HepG2 (cell line): ENCODE results near the gene METTL21C. TPM values are rescaled to one million over a fixed set of nuclear protein-coding genes. Genes with fewer than 3 reads are reported as not detected.

Experiments
- ATAC-seq: fragments of 200-7000 bp; cut with Tn5 transposase; 3 replicates; pipeline ENCODE4 v1.9.1; 2020; ENCODE audit warnings: mild to moderate bottlenecking, moderate library complexity
- BruUV-seq: library from RNA; stranded (reverse); fragments of 400-500 nt; replicated peaks from 2 replicates; lab custom pipeline; 2021; lab: Mats Ljungman, UMichigan
- CTCF ChIA-PET: fragments of 300-600 bp; formaldehyde crosslinking; extraction: SDS; loops from one replicate; lab custom pipeline; 2021; ENCODE audit warnings: low total read pairs, inconsistent platforms, low intra/inter-chr PET ratio; lab: Yijun Ruan, JAX
- POLR2A ChIA-PET: fragments of 350-600 bp; sonication (Branson Sonifier 250); formaldehyde crosslinking; loops from one replicate; lab custom pipeline; 2020; ENCODE audit warnings: antibody characterized with exemption, inconsistent platforms; lab: Yijun Ruan, JAX
- DNase-seq: peaks from one replicate; pipeline ENCODE4 v3.0.0-alpha.2; 2015; ENCODE audit warnings: low spot score
- FAIRE-seq: peaks from 3 replicates; lab custom pipeline; 2011; peaks lifted over from hg19 to GRCh38; lab: Jason Lieb, UNC
- H2AFZ ChIP-seq: one replicate; pipeline ENCODE4 v1.6.1; 2011; ENCODE audit warnings: low read length, inconsistent platforms
- H3K27ac ChIP-seq: fragments of 300-600 bp; 3 replicates; pipeline ENCODE4 v1.8.0; 2011; ENCODE audit warnings: mixed run types, mild to moderate bottlenecking, mixed read lengths, low read length, inconsistent platforms; ENCODE audit not compliant: insufficient read depth; ENCODE audit errors: extremely low read length
- H3K27me3 ChIP-seq, 2 experiments: fragments of 200-600 bp in 1 of 2; 2 replicates in 1 of 2; 3 replicates in 1 of 2; pipeline versions ENCODE4 v1.6.0 to v1.8.0; 2011; ENCODE audit warnings: low read length in 2 of 2, mild to moderate bottlenecking in 2 of 2, moderate library complexity in 2 of 2, inconsistent platforms in 1 of 2; ENCODE audit not compliant: insufficient read depth in 2 of 2, control insufficient read depth in 1 of 2
- H3K36me3 ChIP-seq, 2 experiments: fragments of 200-600 bp in 1 of 2; replicated peaks in 1 of 2; 2 replicates in 1 of 2; 3 replicates in 1 of 2; pipeline versions ENCODE4 v1.5.1 to v1.8.0; 2011; ENCODE audit warnings: low read length in 2 of 2, inconsistent platforms in 1 of 2; ENCODE audit not compliant: insufficient read depth in 2 of 2, control insufficient read depth in 1 of 2
- H3K4me1 ChIP-seq: 2 replicates; pipeline ENCODE4 v1.5.1; 2012; ENCODE audit warnings: low read length, inconsistent platforms; ENCODE audit not compliant: insufficient read depth
- H3K4me2 ChIP-seq: 2 replicates; pipeline ENCODE4 v1.6.0; 2011; ENCODE audit warnings: low read depth, low read length, inconsistent platforms
- H3K4me3 ChIP-seq, 3 experiments: fragments of 200-600 bp in 1 of 3; sonication (generic), shearing (Covaris generic) in 1 of 3; replicated peaks in 1 of 3; 2 replicates each; pipeline ENCODE4 v1.5.1; 2011 to 2016; ENCODE audit warnings: low read length in 3 of 3, inconsistent platforms in 2 of 3, low read depth in 2 of 3, mild to moderate bottlenecking in 2 of 3, control low read depth in 1 of 3, mixed read lengths in 1 of 3; ENCODE audit not compliant: insufficient read depth in 1 of 3
- H3K79me2 ChIP-seq: one replicate; pipeline ENCODE4 v1.6.1; 2011; ENCODE audit warnings: low read length, inconsistent platforms; ENCODE audit not compliant: insufficient read depth
- H3K9ac ChIP-seq: 2 replicates; pipeline ENCODE4 v1.6.0; 2011; ENCODE audit warnings: mild to moderate bottlenecking, low read depth, low read length, inconsistent platforms; ENCODE audit not compliant: insufficient read depth
- H3K9me3 ChIP-seq: 2 replicates; pipeline ENCODE4 v1.5.1; 2012; ENCODE audit warnings: mild to moderate bottlenecking, low read length
- H4K20me1 ChIP-seq: 2 replicates; pipeline ENCODE4 v1.6.0; 2011; ENCODE audit warnings: inconsistent platforms, mild to moderate bottlenecking, low read length, moderate library complexity; ENCODE audit not compliant: insufficient read depth
- CCDC6 ChIP-seq: sonication (generic); formaldehyde crosslinking; IDR thresholded peaks from 2 replicates; pipeline ENCODE4 v1.8.1; 2022; ENCODE audit warnings: mild to moderate bottlenecking, missing genetic modification reagents, moderate library complexity
- HMG20A ChIP-seq: IDR thresholded peaks from 2 replicates; pipeline ENCODE4 v1.6.1; 2016; ENCODE audit warnings: borderline replicate concordance
- KDM3A ChIP-seq: IDR thresholded peaks from 2 replicates; pipeline ENCODE4 v1.6.1; 2018; ENCODE audit warnings: low read depth, missing compliant biosample characterization
- MEIS2 ChIP-seq: sonication (generic); formaldehyde crosslinking; IDR thresholded peaks from 2 replicates; pipeline ENCODE4 v1.9.0; 2021; ENCODE audit warnings: mild to moderate bottlenecking, missing genetic modification reagents
- ZC3H13 ChIP-seq: sonication (generic); formaldehyde crosslinking; IDR thresholded peaks from 2 replicates; pipeline ENCODE4 v1.8.1; 2023; ENCODE audit warnings: mild to moderate bottlenecking, missing genetic modification reagents, moderate library complexity
- ZNF44 ChIP-seq: sonication (generic); formaldehyde crosslinking; IDR thresholded peaks from 2 replicates; pipeline ENCODE4 v1.5.1; 2020; ENCODE audit warnings: mild to moderate bottlenecking, missing genetic modification reagents
- ZNF510 ChIP-seq: sonication (generic); formaldehyde crosslinking; IDR thresholded peaks from 2 replicates; pipeline ENCODE4 v1.4.0; 2020; ENCODE audit warnings: low read depth, mild to moderate bottlenecking, missing genetic modification reagents
- ZNF784 ChIP-seq: sonication (generic); formaldehyde crosslinking; IDR thresholded peaks from 2 replicates; pipeline ENCODE4 v1.5.1; 2020; ENCODE audit warnings: missing genetic modification reagents, mild to moderate bottlenecking, borderline replicate concordance
- WGBS: methylation state at CpG from one replicate; pipeline ENCODE4 v1.1.6; 2017; ENCODE audit warnings: low lambda C conversion rate; 5-methylcytosine and 5-hydroxymethylcytosine counted together
- in situ Hi-C: cut with HindIII; loops from 2 replicates; pipeline ENCODE4 v1.10.0; 2017; ENCODE audit warnings: low pct_unique_long_range_greater_than_20kb; ENCODE audit not compliant: extremely low pct_ligation_motif_present
- intact Hi-C: fragments of 100-400 bp; cut with micrococcal nuclease; formaldehyde crosslinking; loops from one replicate; pipeline ENCODE4 v1.10.0; 2022; ENCODE audit not compliant: unreplicated experiment
- polyA plus RNA-seq, 8 experiments: library from polyadenylated mRNA; depleted of rRNA in 3 of 8; stranded (reverse) in 7 of 8; unstranded in 1 of 8; fragments of >200 nt; fragmentation: Illumina TruSeq in 4 of 8; extraction: Trizol in 4 of 8; gene quantifications; 2 replicates each; pipeline versions ENCODE4 v1.2.1 to v1.2.3, GENCODE V29; 2011 to 2016; ENCODE audit warnings: low read depth in 4 of 8, missing spikeins in 1 of 8, mixed read lengths in 1 of 8; ENCODE audit not compliant: insufficient read depth in 1 of 8
- total RNA-seq, 5 experiments: library from RNA; depleted of rRNA; stranded (reverse); fragments of >200 nt; fragmentation: Illumina TruSeq; extraction: Trizol; gene quantifications; 2 replicates each; pipeline ENCODE4 v1.2.3, GENCODE V29; 2016; ENCODE audit warnings: low read depth in 1 of 5
- TF ChIP-seq, protein P1 (sequence below): sonication (generic); formaldehyde crosslinking; IDR thresholded peaks from 2 replicates; pipeline ENCODE4 v1.5.1; 2020; ENCODE audit warnings: mild to moderate bottlenecking, missing genetic modification reagents, borderline replicate concordance

METTL21C gene
- total and polyA plus RNA-seq, 2 of the 13 experiments (the other 11 are each of a cell fraction or from before 2014, with no cell fraction given) = not detected

DNA sequence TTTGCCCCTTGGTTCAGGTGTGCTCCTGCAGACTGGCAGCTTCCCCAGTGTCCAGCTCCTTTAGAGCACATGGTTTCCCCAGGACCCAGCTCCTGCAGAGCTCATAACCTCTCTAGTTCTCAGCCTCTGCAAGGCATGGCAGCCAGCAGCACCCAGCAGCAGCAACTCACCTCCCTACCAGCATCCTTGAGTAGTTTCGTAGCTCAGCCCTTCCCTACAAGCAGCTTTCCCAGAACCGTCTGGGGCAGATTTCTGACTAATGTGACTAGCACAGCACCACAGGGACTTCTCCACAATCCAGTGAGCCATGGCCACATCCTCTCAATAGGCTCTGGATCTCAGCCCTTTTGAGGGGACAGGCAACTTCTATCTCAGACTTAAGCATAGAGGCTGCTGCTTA lies 14.1 kb upstream of the METTL21C start:
- no peak for DNase-seq
- Histone ChIP-seq H3K9me3 (no peaks in the 10 kb centered on the region), H3K4me1 (no peaks in the 10 kb centered on the region)
- no peak for TF ChIP-seq HMG20A (CRISPR knock-in tag)
- TF ChIP-seq ZNF510 = no peak
- TF ChIP-seq ZNF784 (CRISPR knock-in tag) = no peak
- TF ChIP-seq KDM3A (CRISPR knock-in tag) = no peak
- TF ChIP-seq MEIS2 (CRISPR knock-in tag) = no peak
- no peak for TF ChIP-seq ZNF44
- no peak for TF ChIP-seq ZC3H13 (CRISPR knock-in tag)
- no peak for TF ChIP-seq CCDC6 (CRISPR knock-in tag)
- TF ChIP-seq, protein P1, sequence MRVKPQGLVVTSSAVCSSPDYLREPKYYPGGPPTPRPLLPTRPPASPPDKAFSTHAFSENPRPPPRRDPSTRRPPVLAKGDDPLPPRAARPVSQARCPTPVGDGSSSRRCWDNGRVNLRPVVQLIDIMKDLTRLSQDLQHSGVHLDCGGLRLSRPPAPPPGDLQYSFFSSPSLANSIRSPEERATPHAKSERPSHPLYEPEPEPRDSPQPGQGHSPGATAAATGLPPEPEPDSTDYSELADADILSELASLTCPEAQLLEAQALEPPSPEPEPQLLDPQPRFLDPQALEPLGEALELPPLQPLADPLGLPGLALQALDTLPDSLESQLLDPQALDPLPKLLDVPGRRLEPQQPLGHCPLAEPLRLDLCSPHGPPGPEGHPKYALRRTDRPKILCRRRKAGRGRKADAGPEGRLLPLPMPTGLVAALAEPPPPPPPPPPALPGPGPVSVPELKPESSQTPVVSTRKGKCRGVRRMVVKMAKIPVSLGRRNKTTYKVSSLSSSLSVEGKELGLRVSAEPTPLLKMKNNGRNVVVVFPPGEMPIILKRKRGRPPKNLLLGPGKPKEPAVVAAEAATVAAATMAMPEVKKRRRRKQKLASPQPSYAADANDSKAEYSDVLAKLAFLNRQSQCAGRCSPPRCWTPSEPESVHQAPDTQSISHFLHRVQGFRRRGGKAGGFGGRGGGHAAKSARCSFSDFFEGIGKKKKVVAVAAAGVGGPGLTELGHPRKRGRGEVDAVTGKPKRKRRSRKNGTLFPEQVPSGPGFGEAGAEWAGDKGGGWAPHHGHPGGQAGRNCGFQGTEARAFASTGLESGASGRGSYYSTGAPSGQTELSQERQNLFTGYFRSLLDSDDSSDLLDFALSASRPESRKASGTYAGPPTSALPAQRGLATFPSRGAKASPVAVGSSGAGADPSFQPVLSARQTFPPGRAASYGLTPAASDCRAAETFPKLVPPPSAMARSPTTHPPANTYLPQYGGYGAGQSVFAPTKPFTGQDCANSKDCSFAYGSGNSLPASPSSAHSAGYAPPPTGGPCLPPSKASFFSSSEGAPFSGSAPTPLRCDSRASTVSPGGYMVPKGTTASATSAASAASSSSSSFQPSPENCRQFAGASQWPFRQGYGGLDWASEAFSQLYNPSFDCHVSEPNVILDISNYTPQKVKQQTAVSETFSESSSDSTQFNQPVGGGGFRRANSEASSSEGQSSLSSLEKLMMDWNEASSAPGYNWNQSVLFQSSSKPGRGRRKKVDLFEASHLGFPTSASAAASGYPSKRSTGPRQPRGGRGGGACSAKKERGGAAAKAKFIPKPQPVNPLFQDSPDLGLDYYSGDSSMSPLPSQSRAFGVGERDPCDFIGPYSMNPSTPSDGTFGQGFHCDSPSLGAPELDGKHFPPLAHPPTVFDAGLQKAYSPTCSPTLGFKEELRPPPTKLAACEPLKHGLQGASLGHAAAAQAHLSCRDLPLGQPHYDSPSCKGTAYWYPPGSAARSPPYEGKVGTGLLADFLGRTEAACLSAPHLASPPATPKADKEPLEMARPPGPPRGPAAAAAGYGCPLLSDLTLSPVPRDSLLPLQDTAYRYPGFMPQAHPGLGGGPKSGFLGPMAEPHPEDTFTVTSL = no peak
- TF ChIP-seq, all 625 proteins: peak for 0
- Histone ChIP-seq H2AFZ (no peak overlapping the region), H3K36me3 (no peaks in the 10 kb centered on the region), H3K4me3 (no peak overlapping the region), H3K27me3 (peaks cover 0 to 5% of the 10 kb centered on the region in 2 experiments; a peak in 2 of 5 replicates), H3K9ac (no peak overlapping the region), H4K20me1 (no peaks in the 10 kb centered on the region), H3K27ac (no peak overlapping the region), H3K79me2 (no peaks in the 10 kb centered on the region), H3K4me2 (no peak overlapping the region)
- FAIRE-seq (no peak), ATAC-seq (no peak)
- WGBS = 0% methylated on average over 2 of the region's 2 CpGs
- no TSS peak for BruUV-seq
- ChIA-PET POLR2A (no interaction called here), CTCF (no interaction called here)
- intact Hi-C loops (no loop called here), in situ Hi-C loops (no loop called here)
